ENCODE measurements around the gene CST11.

DNA sequence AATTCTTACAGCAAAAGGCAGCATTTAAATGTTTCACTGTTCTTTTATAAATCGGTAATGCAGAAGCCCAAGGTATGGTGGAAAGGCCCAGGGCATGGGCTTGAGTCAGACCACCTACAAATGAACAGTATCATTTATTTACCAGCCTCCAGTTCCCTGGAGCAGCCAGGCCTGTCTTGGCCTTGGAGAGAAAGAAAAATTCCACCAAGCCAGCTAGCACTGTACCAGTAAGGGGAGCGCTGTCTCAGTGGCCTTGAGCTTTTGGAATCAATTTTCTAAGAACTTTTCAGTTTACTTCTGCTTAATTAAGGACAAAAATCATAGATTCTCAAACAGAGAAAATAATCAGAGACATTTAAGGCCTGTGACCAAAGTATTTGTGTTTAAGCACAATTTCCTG lies 43.7 kb downstream of the CST11 start:
- TF ChIP-seq POLR2A (IDR thresholded peaks at IDR 0.05; ENCODE audit: low read depth, low read length): no peak
- TF ChIP-seq, protein P1, sequence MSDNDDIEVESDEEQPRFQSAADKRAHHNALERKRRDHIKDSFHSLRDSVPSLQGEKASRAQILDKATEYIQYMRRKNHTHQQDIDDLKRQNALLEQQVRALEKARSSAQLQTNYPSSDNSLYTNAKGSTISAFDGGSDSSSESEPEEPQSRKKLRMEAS (IDR thresholded peaks at IDR 0.05; ENCODE audit: insufficient read depth, insufficient read length): no peak
